ACHN (cell line): Measurements from ENCODE around the gene ZFP36.

Experiments used
- DNase-seq: peaks from one replicate; pipeline ENCODE4 v3.0.0-alpha.2; 2015
- in situ Hi-C: cut with HindIII; loops from 2 replicates; pipeline ENCODE4 v1.10.0; 2017; ENCODE audit warnings: low sequenced_read_pairs, low pct_ligation_motif_present, low pct_unique_long_range_greater_than_20kb

ZFP36 gene

DNA sequence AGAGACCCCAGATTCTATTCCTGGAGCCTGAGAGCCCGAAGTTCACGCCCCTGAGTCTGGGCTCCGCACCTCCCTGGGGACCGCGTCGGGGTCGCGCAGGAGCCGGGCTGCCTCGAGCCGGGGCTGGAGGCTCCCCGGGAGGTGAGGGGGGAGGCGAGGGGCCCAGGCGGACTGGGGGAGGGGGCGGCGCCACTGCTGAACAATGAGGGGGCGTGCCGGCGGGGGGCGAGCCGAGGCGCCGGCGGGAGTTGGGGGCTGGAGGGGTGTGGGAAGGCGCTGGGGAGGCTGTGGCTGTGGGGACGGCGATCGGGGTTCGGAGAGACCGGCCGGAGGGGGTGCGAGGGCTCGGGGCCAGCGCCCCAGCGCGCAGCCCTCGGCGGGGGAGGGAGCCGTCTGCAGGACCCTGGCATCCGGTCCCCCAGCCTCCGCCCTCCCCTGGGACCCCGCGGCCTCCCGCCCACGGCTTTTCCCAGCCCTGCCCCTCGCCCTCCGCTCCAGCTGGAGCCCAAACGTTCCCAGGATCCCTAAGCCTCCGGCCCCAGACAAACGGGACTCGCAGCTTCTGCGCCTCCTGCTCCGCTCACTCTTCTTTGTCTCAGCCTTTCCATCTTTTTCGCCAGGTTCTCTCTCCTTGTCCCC lies 6.7 kb downstream of the ZFP36 start:
- DNase-seq: no peak
- in situ Hi-C loops: no loop called here

DNA sequence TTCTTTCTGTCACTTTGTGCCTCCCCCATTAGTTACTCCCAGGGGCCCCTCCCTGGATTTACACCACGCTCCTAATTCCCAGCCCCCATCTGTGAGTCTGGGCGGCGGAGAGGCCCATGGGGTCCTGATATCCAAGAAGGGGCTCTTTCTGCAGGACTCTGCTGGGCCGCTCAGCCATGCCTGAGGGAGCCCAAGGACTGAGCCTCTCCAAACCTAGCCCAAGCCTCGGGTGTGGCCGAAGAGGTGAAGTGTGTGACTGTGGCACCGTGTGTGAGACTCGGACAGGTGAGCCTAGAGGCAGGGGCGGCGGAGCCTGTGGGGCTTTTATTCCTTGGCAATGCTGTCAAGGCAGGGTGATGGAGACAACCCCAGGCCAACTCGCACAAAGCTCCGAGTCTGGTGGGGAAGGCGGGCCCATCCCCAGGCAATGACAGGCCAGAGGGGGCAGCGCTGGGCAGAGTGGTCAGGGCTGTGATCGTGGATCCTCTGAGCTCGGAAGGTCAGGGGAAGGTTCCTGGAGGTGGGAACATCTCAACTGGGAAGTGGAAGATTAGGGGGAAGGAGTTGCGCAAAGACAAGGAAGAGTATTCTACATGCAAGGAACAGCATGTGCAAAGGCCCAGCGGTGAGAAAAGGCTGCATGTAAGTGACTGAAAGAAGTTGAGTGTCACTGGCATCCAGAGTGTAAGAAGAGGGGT lies 7.4 kb downstream of the ZFP36 start:
- in situ Hi-C loops: no loop called here
- DNase-seq: no peak

DNA sequence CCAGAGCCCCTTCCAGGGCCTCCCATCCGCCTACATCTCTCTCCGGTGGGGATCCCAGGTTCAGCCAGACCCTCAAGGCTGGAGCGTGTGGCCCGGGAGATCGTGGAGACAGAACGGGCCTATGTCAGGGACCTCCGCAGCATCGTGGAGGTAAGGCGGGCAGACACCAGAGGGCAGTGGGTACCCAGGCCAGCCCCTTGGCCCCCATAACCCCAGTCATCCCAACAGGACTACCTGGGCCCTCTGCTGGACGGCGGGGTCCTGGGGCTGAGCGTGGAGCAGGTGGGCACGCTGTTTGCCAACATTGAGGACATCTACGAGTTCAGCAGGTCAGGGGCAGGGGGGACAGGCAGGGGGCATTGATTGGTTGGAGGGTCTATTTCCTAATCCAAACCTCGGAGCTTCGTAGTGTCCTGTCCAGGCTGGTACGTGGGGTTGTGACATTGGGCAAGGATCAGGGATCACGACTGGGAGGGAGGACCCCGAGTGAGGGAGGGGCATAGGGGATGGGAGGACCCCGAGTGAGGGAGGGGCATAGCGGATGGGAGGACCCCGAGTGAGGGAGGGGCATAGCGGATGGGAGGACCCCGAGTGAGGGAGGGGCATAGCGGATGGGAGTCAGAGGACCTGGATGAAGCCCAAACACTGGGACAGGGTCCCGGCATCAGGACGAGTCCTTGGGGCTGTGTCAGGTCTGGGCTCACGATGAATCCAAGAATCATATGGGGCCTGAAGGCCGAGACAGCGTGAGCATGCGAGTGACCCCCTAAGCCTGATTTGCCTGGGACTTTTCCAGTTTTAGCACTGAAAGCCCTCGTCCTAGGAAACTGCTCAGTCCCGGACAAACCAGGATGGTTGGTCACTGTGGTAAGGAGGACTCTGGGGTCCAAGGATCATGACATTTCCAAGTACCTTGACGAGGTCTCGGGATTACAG lies 8.7 kb downstream of the ZFP36 start:
- in situ Hi-C loops: no loop called here
- no peak for DNase-seq

DNA sequence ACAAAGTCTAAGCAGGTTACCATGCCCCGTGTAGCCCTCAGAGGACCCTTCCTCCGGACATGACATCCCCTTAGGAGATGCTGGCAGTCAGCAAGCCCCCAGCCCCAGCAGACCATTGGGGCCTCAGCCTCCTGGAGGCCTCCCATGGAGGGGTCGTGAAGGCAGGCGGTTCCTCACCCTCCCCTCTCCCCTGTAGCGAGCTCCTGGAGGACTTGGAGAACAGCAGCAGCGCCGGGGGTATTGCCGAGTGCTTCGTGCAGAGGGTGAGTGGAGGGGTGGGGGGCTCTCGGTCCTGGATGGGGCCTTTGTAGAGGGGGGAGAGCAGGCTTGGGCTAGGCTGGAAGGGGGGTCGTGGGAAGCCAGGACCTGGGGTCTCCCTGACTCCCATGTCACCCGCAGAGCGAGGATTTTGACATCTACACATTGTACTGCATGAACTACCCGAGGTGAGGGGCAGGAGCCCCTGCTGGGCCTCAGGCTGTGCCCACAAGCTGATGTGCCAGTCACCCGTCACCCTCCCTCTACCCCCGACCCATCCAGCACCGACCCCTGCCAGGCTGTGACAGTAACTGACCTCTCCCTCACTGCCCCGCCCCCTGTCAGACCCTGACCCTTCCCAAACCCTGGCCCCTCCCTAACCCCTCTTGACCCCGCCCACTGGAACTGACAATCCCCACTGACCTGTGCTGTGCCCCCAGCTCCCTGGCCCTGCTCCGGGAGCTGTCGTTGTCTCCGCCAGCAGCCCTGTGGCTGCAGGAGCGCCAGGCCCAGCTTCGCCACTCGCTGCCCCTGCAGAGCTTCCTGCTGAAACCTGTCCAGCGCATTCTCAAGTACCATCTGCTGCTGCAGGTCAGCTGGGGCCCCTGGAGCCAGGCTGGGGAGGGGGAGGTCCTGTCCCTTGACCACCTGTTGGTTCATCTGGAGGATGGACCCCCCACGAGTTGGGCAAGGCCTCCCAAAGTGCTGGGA lies 9.8 kb downstream of the ZFP36 start:
- in situ Hi-C loops: no loop called here
- no peak for DNase-seq

DNA sequence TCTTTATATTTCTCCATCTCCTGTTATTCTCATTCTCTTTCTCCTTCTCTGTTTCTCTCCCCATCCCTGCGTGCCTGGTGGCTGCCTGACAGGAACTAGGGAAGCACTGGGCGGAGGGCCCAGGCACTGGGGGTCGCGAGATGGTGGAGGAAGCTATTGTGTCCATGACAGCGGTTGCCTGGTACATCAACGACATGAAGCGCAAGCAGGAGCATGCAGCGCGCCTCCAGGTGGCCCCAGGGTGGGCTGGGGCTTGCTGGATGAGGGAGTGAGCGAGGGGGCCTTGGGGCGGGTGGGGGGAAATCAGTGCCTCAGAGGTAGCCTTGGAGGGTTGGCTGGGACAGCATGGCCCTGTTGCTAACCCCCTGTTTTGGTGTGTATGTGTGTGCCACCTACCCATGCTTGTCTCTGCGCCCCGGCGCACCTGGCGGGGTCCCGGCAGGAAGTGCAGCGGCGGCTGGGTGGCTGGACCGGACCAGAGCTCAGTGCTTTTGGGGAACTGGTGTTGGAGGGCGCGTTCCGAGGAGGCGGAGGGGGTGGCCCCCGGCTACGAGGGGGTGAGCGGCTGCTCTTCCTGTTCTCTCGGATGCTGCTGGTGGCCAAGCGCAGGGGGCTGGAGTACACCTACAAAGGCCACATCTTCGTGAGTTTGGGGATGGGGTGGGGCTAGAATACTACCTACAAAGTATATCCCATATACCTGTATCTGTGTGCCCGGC lies 11.0 kb downstream of the ZFP36 start:
- DNase-seq: no peak
- in situ Hi-C loops: no loop called here

DNA sequence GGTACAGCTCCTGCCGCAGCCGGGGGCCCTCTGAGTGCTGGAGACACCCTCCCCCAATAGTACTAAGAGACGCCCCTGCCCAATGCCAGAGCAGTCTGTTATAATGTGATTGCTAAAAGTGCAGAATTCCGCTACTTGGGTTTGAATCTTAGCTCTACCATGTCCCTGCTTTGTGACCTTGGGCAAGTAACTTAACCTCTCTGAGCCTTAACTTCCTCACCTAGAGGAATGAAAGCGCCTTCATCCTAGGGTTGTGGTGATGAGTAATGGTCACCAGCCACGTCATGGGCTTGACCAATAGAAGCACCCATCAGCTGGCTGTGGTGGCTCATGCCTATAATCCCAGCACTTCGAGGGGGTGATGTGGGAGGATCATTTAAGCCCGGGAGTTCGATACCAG lies 12.4 kb downstream of the ZFP36 start:
- in situ Hi-C loops: no loop called here
- no peak for DNase-seq

DNA sequence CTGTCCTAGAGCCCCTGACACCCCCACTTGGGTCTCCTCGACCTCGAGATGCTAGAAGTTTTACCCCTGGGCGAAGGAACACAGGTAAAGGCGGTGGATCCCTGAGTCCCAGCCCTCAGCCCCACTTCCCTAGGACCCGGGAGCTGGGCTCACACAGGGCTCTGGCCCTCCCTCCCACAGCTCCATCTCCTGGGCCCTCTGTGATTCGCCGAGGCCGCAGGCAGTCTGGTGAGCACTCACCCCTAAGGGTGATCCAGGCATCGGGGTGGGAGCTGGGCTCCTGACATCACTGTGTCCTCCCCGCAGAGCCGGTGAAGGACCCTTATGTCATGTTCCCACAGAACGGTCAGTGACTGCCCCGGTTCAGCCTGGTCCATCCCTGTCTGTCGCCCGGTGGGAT lies 14.1 kb downstream of the ZFP36 start:
- no peak for DNase-seq
- in situ Hi-C loops: no loop called here

DNA sequence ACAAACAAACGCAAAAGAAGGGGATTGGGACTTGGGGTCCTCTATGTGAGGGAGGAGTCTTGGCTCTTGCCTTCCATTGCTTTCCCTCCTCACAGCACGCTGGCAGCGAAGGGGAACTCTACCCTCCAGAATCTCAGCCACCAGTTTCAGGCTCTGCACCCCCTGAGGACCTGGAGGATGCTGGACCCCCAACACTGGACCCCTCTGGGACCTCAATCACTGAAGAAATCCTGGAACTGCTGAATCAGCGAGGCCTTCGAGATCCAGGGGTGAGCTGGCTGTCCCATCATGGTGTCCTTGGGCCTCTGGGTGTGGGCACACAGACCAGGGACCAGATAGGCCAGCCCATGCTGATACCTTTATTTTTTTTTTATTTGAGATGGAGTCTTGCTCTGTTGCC lies 15.4 kb downstream of the ZFP36 start:
- in situ Hi-C loops: no loop called here
- no peak for DNase-seq

DNA sequence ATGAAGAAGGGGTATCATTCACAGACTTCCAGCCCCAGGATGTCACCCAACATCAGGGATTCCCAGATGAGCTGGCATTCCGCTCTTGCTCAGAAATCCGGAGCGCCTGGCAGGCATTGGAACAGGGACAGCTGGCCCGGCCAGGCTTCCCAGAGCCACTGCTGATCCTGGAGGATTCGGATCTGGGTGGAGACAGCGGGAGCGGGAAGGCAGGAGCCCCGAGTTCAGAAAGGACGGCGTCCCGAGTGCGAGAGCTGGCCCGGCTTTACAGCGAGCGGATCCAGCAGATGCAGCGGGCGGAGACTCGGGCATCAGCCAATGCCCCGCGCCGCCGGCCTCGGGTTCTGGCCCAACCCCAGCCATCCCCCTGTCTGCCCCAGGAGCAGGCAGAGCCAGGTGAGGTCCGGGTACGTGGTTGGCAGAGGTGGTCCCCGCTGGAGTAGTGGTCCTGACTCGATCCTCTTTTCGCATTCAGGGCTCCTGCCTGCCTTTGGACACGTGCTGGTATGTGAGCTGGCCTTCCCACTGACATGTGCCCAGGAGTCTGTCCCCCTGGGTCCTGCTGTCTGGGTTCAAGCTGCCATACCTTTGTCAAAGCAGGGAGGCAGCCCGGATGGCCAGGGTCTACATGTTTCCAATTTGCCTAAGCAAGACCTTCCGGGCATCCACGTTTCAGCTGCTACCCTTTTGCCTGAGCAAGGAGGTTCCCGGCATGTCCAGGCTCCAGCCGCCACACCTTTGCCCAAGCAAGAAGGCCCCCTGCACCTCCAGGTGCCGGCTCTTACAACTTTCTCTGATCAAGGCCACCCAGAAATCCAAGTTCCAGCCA lies 16.8 kb downstream of the ZFP36 start:
- DNase-seq: no peak
- in situ Hi-C loops: no loop called here

DNA sequence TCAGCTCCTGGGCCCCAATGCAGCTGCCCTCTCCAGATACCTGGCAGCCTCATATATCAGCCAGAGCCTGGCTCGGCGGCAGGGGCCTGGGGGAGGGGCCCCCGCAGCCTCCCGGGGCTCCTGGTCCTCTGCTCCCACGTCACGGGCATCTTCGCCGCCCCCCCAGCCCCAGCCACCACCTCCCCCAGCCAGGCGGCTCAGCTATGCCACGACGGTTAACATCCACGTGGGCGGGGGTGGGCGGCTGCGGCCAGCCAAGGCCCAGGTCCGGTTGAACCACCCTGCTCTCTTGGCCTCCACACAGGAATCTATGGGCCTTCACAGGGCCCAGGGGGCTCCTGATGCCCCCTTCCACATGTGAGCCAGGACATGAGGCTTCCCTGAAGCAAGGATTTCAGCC lies 18.3 kb downstream of the ZFP36 start:
- in situ Hi-C loops: no loop called here
- DNase-seq: no peak

DNA sequence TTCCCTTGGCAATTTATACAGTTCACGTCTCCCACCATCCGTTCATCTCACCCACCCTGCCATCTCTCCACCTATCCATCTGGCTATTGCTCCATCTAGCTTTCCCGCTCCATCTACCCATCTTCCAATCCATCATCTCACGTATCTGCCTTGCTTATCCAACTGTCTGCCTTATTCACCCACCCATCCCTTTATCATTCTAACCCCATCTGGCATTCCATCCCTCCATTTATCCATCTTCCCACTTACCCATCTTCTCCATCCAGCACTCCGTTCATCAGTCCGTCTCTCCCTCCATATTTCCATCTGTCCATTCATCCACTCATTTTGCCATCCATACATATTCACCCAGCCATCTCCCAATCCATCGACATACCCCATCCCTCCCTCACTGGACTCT lies 19.1 kb downstream of the ZFP36 start:
- DNase-seq: no peak
- in situ Hi-C loops: no loop called here

DNA sequence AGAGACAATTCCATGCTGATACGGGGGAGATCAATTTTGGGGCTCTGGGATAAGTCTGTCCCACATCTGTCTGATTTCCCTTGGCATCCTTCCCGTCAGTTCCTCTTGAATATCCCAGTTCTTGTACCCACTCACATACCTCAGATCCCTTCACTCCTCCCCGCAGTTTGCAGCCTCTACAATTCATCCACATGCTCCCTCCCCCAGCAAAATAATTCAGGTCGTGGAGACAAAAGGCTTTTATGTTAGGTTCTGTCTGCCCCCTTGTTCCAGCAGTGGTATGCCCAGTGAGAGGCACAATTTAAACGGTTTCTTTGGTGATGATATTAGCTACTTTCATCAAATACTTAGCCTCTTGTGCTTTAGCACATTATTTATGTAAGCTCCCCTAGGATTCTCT lies 19.5 kb downstream of the ZFP36 start:
- in situ Hi-C loops: no loop called here
- no peak for DNase-seq

DNA sequence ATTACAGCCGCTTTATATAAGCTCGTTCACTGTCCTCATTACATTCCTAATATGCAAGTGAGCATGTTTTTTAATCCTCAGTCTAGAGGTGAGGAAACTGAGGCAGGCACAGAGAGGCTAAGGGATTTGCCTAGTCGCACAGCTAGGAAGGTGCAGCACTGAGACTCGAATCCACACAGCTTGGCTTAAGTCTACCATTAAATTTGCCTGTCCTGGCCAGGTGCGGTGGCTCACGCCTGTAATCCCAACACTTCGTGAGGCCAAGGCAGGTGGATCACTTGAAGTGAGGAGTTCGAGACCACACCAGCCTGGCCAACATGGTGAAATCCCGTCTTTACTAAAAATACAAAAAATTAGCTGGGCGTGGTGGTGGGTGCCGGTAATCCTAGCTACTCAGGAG lies 21.1 kb downstream of the ZFP36 start:
- no peak for DNase-seq
- in situ Hi-C loops: no loop called here

DNA sequence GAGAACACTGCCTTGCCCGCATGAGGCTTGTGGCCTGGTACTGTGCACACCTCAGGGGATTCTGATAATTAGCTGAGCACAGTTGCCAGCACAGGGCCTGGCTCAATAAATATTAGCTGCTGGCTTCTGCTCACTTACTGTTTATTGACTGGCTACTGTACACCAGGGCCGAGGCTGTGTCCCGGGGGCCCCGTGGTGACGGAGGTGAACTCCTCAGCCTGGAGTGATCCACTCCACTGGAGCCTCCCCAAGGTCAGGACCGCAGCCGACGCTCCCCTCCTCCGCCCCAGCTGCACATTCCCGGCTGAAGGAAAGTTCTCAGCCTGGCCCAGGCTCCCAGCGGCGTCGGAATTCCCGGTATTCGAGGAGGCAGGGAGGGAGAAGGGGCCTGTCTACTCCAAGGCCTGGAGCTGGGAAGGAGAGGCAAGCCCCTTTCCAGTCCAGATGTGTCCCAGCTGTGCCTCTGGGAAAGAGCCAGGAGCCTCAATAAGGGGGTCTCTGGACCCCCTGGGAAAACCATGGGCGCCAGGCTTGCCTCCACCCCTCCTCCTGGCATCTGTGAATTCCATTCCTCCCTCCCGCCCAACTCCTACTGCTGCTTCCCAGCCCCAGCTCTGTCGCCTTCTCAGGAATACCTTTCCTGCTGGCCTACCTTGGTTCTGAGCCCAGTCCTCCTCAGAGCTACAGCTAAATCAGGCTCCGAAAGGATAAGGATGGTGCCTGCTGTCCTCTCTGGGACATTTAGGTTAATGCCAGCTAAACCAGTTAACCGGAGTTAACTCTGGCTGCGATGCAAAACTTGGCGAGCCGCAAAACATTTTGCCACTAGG lies 21.9 kb downstream of the ZFP36 start:
- in situ Hi-C loops: no loop called here
- peak; percentile 80 for DNase-seq

DNA sequence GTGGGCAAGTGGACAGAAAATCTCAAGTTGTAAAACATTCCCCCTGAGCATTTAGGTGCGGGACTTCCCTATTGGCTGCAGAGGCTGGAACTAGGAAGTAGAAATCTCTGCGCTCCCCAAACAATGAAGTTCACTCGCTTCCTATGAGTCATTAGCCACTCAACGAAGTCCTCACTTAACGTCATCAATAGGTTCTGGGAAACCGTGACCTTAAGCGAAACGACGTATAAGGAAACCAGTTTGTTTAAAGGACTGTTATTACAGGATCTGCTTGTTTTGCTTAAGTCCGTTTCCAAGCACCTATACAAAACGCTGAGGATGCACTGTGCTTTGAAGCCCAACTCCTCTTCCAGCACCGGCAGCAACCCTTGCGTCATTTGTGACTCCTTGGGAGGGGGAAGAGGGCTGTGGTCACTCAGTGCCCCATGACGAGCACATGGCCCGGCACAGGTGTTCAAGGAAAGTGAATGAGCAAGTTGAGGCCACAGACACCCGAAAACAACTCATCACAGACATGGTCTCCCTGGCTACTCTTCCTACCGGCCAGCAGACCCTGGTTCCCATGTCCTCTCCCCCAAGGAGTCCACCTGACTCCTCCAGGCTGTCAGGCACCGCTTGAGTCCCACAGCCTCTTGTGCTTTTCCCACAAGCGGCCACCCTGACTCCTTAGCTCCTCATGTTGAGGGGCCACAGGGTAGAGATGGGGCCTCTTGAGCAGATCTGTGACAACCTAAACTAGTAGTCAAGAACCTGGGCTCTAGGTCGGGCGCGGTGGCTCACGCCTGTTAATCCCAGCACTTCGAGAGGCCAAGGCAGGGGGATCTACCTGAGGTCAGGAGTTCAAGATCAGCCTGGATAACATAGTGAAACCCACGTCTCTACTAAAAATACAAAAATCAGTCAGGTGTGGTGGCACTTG lies 24.3 kb downstream of the ZFP36 start:
- in situ Hi-C loops: no loop called here
- peak; percentile 96 for DNase-seq
